LNCaP clone FGC (cell line): Measurements from ENCODE around the gene MYO18B.
"Not testable (repeated sequence)": the region's sequence is repeated elsewhere in the genome, so short reads cannot be mapped to it uniquely, and the experiment has no call there.

Experiments
- DNase-seq: peaks from one replicate; pipeline ENCODE4 v3.0.0-alpha.2; 2011; ENCODE audit warnings: low read depth
- H3K4me3 ChIP-seq: 2 replicates; pipeline ENCODE4 v1.5.1; 2011; ENCODE audit warnings: mild to moderate bottlenecking, low read depth, low read length, control low read depth
- TF ChIP-seq, protein P1 (sequence below): IDR thresholded peaks from 2 replicates; pipeline ENCODE4 v1.5.1; 2012; ENCODE audit warnings: mild to moderate bottlenecking; ENCODE audit not compliant: control insufficient read depth, insufficient read depth; ENCODE audit errors: extremely low read depth

MYO18B gene

DNA sequence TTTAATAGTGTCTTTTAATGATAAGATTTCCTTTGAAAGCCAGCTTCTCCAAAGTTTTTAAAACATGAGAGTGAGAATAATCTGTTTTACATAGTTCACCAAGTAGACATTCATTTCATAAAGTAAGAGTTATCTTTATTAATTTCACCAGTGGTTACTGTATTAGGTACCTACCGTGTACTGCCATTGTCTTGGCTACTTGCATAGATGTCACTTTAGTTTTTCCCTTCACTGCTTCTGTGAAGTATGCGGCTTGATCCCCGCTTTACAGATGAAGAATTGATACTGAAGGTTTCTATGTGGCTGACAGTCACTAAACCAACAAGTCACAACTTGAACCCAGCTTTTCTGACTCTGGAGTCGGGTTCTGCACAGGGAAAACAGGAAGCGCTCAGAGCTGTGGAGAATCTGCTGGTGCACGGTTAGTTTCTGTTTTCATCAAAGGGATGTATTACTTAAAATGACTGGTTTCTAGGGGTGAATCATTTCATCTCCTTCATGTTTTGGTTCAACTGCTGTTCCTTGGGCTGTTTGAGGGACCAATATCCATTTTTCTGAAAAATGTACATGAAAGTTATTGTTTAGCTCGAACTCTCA is 39.3 kb upstream of the MYO18B start:
- H3K4me3 ChIP-seq: no peak overlapping the region
- DNase-seq: no peak
- TF ChIP-seq, protein P1, sequence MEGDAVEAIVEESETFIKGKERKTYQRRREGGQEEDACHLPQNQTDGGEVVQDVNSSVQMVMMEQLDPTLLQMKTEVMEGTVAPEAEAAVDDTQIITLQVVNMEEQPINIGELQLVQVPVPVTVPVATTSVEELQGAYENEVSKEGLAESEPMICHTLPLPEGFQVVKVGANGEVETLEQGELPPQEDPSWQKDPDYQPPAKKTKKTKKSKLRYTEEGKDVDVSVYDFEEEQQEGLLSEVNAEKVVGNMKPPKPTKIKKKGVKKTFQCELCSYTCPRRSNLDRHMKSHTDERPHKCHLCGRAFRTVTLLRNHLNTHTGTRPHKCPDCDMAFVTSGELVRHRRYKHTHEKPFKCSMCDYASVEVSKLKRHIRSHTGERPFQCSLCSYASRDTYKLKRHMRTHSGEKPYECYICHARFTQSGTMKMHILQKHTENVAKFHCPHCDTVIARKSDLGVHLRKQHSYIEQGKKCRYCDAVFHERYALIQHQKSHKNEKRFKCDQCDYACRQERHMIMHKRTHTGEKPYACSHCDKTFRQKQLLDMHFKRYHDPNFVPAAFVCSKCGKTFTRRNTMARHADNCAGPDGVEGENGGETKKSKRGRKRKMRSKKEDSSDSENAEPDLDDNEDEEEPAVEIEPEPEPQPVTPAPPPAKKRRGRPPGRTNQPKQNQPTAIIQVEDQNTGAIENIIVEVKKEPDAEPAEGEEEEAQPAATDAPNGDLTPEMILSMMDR: no peak

DNA sequence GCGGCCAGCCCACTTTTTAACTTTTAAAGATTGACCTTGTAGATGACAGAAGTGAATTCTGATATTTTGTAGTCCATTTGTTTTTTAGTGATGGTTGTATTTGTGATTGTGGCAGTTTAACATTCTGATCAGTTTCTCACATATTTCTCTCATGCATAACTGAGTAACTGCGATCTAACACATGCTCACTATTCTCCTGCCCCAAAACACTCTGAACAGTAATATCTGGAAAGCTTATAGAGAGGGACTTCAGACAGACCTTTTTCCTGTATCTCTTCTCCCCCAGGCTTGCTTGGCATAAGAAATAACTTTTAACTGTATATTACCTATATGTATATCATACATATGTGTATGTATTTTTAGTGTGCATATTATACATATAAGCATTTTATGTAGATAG is 37.3 kb upstream of the MYO18B start:
- H3K4me3 ChIP-seq: no peak overlapping the region
- DNase-seq: no peak
- TF ChIP-seq, protein P1: no peak

DNA sequence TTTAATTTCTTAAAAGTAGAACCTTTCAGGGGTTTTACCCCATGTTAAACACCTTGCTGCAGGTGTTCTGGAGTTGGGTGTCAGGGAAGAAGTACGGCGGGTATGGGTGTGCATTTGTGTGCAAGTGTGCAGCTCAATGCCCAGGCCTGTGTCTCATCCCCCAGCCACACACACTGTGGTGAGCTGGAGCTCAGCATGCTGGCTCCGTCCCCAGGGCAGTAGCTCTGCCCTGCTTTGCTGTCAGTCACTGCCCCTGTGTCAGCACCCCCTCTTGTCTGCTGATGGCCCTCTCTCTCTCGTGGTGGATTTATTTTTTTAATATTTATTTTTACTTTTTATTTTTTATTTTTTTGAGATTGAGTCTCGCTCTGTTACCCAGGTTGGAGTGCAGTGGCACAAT is 35.8 kb upstream of the MYO18B start:
- no peak for DNase-seq

DNA sequence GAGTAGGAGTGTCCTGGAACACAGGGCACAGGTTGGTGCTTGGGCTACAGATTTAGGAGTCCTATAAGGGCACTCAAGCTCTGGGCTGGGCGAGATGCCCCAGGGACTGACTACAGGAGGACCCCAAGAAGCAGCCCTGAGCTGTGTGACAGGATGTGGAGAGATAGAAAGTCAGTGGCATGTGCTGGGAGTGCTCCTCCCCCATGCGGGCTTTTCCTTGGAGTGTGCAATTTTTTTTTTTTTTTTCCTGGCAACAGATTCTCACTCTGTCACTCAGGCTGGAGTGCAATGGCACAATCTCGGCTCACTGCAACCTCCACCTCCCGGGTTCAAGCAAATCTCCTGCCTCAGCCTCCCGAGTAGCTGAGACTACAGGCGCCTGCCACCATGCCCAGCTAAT is 33.6 kb upstream of the MYO18B start:
- DNase-seq: not testable (repeated sequence)

More for the DNA sequence above, 35.8 kb upstream of the MYO18B start:
- TF ChIP-seq, protein P1: no peak
- H3K4me3 ChIP-seq: no peak overlapping the region

DNA sequence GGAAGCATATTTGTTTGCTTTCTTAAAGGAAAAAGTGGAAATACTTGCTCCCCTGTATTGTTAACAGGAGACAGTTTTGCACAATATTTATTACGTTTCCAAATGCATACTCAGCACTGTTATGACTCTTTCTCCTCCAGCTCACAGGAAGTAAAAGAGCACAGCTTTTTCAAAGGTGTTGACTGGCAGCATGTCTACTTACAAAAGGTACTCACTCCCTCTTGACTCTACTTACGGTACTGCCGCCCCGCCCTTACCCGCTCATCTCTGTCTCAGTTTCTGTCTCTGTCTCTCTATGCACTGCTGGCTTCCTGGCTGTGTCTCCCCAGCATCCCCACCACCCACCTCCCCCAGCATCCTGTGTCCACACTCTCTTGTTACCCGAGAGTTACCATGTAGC is 32.2 kb upstream of the MYO18B start:
- peak; percentile 30 for DNase-seq
- H3K4me3 ChIP-seq: no peak overlapping the region
- TF ChIP-seq, protein P1: no peak

More for the DNA sequence above, 33.6 kb upstream of the MYO18B start:
- not testable (repeated sequence) for H3K4me3 ChIP-seq

DNA sequence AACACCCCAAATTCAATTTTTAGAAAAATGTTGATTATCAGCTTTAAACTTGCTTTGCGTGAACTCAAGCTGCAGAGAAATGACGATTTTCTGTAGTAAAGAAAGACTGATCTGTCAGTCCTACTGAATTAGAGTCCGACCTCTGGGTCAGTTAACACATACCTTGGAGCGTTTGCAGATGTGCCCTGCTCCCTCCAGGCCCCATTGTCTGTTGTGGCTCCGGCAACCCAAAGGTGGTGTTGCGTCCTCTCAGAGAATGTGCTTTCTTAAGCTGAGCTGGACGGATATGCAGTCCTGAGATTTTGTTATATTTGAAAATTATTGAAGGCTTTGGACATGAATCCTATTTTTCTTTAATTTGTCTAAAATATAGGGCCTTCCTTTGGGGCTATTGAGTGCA is 31.5 kb upstream of the MYO18B start:
- TF ChIP-seq, protein P1: no peak
- no peak for DNase-seq
- no peak overlapping the region for H3K4me3 ChIP-seq

DNA sequence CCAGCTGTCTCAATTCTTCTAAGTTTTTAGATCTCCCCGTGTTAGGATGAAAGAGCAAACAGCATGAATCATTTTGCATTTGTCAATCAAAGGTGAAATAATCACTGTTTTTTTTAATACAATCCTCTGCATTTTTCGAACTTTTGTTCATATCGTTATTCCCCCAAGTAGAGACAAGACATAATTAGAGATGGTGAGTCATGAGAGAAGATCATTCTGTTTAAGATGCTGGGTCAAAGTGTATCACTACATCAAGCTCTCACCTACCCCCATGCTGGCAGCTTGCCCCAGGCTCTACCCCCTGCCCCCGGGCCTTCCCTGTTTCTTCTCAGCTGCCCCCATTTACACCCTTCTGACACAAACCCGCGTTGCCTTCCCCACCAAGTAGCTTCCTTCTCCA is 30.5 kb upstream of the MYO18B start:
- no peak for DNase-seq
- H3K4me3 ChIP-seq: no peak overlapping the region
- TF ChIP-seq, protein P1: no peak
